Endothelial cell of umbilical vein (primary cell): ENCODE data around the gene ABR.

Source experiments
- CTCF ChIP-seq, 2 donors: IDR thresholded peaks; 1 replicate in 1 of 2; 2 replicates in 1 of 2; pipeline ENCODE4 v1.5.1; 2011; ENCODE audit warnings: low read length in 2 of 2, mild to moderate bottlenecking in 2 of 2, moderate library complexity in 2 of 2, control low read depth in 1 of 2, inconsistent platforms in 1 of 2, low read depth in 1 of 2; ENCODE audit not compliant: insufficient read depth in 1 of 2; ENCODE audit errors: extremely low read depth in 1 of 2
- POLR2A ChIP-seq: IDR thresholded peaks from 2 replicates; pipeline ENCODE4 v1.6.1; 2012; ENCODE audit warnings: low read depth, mild to moderate bottlenecking, control low read depth, low read length
- POLR2AphosphoS5 ChIP-seq: IDR thresholded peaks from 2 replicates; pipeline ENCODE4 v1.6.1; 2012; ENCODE audit warnings: low read depth, mild to moderate bottlenecking, control low read depth, low read length, moderate library complexity; ENCODE audit not compliant: insufficient read depth

- TF ChIP-seq CTCF (IDR thresholded peaks at IDR 0.05; ENCODE audit: extremely low read depth in 1 of 2, insufficient read depth in 1 of 2, low read depth in 1 of 2, low read length in 2 of 2) (no peak), POLR2A (no peak), POLR2AphosphoS5 (no peak)
These were observed 23.6 kb upstream of the ABR start for GRCh38 chr17:1203111-1203966.
